Nucleus accumbens (tissue), 56 donors: Measurements from ENCODE around the gene KIF3A.

Source experiments
- DNase-seq, 56 donors: peaks; one replicate each; lab custom pipeline; 2025; lab: John Stamatoyannopoulos, UW

Gene KIF3A

DNA sequence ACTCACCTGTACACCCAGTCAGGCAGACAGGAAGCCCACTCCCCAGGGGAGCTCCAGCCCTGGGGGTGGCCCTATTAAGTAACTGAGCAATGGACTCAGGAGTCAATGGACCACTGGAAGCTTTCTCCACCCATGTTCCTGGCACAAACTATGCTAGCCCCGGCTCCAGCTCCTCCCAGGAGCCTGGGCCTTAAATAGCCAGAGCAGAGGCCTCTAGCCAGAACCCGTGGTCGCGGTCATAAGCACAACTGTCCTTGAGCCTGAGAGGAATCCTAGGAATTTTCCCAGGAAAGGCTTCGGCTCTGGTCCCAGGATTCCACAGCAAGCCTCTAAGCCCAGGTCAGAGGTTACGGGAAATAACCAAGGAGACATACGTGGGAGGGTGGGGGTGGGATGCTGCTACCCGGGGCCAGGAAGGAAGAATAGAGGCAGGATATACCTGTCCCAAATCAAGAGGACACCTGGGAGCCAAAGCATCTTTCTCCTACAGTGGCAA is 34.2 kb upstream of the KIF3A start:
- DNase-seq, result peak in 2 of 56 donors; percentile 21 to 25

DNA sequence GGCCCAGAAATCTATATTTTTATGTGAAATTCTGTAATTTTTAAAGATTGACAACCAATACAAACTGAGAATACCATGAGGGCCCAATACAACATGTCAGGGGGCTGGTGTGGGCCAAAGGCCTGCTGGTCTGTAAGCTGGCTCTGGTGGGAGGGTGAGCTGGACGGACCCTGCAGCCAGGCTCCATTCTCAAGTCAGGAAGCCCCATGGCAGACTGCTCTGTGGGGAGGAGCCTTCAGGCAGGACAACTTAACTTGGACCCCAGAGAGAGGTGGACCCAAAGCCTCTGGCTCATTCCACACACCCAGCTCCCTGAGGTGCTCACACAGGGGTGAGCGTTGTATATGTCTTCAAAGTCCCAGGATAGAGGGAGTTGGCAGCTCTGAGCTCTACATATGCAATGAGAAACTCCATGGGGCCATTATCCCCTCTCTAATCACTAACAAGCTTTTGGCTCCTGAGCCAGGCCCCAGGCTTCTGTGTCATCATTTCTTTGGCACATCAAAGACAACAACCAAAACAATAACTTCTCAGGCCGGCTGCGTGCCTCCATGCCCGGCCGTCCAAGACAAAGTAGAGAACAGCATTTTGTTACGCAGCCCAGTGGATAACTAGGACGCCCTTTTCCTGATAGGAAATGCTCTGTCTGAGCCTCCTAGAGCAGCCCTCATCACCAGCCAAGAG is 33.3 kb upstream of the KIF3A start:
- DNase-seq, result peak in 12 of 56 donors; percentile 24 to 60 (median 32)

DNA sequence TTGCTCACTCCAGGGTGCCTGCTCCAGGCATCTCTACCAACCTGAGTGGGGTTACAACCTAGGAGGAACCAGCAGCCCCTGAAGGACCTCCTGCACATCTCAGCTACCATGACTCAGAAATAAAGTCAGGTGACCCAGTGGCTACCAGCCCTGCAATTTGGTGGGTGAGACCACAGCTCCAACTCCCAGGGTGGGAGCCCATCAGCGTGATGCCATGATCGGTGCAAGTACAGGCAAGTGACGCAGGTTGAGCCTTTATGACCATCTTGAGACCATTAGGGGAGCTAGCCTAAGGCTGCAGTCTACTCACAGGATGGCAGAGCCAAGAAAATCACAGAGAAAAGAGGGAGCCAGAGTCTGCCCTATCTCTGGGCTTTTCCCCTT is 31.1 kb upstream of the KIF3A start:
- no peak for DNase-seq

DNA sequence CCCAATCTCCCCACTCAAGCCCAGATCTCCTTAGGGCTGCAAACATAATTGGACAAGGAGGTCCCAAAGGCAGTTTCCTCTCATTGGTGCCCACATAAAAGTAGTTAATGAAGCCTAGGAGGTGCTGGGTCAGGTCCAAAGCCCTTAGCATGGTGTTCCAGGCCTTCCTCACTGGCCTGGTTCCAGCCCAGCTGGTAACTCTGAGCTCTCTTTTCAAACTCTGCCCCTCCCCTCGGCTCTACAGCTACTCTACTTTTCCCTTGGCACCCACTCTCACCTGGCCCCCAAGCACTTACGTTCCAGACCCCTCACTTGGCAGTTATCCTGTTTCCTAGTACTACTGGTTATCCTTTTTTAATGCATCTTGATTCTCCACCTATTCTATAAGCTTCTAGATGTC is 29.8 kb upstream of the KIF3A start:
- DNase-seq, result peak in 21 of 56 donors; percentile 27 to 70 (median 43)

DNA sequence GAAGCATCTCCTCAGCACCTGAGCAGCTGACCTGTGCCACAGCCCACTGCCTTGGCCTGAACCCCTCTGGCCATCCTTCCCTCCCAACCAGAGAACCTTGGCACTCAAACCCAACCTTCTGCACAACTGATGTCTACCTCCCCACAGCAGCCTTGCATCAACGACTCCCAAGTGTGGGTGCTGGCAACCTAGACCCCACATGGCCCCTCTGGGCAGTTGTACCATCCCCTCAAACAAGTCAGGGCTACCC is 29.4 kb upstream of the KIF3A start:
- DNase-seq, result no peak

DNA sequence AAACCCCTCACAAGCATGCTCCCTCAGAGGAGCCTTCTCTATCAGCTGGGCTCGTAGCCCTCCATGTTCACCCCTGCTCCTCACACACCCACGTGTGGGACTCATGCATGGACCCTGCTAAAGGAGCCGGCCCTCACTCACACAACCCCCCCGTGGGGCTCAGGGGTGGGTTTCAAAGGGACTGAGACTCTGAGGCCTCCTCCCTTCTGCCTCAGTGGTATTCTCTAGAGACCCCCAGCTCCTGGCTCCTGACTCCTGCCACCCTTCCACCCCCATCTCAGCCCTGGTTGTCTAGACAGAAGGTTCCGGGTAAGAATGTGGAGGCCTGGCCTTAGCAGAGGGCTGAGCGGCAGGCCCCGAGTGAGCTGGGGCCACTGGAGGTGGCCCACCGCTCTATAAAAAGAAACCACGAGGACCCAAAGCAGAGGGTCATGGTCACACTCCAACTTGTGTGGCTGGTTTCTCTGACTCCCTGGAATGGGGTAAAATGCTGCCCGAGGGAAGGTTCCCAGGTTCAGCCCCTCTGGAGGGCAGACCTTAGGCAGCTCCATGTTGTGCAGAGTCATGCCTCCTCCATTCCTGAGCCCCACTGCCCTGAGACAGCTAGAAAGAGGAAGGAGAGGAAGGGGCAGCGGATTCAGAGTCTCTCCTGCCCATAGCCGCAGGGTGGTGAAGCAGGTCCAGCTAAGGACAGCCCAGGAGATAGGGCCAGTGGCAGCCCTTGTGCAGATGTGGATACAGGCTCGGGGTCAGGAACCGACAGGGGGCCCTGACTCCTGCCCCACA is 28.9 kb upstream of the KIF3A start:
- no peak for DNase-seq

DNA sequence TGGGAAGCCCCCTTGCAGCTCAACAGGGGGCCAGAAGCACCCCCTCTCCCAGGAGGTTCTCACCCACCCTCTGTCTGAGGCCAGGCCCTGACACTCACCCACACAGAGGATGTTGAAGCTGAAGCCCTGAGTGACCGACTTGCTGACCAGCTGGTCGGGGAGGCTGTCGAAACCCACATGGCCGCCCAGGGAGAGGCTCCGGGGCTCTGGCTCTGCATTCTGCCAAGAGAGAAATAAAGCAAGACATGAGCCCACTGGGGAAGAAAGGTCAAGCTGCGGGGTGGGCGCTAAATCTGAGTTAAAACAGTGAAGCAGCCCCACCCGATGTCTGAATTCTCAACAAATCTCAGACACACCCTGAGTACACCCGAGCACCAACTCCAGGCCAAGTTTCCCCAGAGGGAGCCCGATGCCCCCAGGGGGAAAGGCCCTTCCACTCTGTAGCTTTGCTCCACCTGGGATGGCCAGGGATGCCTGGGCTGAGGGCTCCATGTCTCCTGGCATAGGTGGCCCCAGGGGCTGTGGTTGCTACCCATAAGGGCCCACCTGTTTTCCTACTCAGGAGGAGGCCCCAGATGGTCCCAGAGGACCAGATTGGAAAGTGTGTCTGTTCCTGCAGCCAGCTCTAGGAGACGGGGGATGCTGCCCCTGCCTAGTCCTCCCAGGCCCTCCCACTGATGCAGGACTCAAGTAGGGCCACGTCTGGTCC is 28.1 kb upstream of the KIF3A start:
- DNase-seq, result no peak

DNA sequence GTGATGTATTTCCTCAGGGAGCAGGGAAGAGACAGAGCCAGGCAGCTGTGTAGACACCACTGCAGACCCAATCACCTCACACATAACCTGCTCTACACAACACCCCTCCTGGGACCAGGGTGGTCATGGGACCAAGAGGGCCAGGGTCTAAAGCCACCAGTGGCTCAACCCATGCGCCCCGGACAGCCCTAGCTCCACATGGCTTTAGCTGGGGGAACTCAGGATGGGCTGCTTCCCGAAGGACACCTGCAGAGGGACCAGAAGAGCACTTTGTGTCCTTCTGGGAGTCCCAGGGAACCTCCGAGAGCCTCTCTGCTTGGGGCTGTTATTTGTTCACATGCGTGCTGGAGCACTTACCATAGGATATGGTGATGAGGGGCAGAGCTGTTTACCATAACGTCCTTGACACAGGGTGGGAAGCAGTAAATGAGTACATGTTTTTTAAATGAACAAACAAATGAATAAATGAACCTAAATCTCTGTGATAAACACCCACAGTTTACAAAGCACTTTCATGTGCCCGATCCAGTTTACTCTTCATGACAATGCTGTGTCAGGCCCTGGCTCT is 27.4 kb upstream of the KIF3A start:
- no peak for DNase-seq

DNA sequence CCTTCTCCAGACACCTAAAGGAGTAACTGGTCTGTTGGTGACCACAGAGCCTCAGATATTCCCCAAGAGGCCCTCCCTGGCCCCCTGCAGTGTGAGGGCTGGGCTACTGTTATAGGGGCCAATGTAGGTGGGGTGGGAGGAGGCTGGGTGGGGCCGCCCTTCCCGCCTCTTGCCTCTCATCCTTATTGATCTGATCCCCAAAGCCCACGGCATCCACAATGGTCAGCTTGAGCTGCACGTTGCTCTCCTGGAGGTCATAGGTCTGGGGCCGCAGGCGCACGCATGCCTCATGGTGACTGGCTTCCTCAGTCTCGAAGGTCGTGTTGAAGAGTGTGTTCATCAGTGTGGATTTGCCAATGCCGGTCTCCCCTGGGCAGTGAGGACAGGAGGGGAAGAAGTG is 26.7 kb upstream of the KIF3A start:
- DNase-seq, result no peak

DNA sequence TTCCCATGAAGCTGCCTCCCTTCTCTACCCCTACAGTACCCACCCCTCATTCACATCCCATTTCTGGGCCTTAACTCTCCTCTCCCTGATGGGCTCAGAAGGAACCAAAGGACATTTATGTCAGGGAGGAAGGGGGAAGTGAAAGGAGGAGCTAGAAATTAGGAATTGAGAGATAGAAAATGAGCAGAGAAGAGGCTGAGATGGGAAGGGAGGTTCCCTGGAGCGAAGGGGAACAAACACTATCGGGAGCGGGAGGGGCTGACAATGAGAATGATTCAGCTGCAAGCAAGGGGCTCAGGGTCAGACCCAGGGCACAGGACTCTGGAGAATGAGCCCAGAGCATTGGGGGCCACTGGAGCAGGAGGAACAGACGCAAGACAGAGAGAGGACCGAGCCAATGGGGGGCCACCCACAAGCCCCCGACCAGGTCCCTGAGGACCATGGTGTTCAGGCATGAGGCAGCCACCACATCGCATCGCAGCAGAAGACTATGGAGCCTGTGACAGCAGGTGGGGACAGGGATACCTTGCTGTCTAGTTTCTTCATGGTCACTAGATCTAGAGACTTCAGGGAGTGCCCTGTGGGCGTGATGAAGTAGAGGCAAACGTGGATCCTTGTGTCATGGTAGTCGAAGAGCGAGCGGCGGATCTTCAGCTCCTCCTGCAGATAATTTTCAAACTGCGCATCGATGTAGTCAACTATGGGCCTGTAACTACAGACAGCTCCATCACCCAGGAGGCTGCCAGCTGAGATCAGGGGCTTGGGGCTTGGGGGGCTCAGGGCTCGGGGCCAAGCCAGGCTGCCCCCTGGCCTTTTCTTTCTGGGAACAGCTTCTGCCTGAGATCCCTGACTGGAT is 26.1 kb upstream of the KIF3A start:
- no peak for DNase-seq

DNA sequence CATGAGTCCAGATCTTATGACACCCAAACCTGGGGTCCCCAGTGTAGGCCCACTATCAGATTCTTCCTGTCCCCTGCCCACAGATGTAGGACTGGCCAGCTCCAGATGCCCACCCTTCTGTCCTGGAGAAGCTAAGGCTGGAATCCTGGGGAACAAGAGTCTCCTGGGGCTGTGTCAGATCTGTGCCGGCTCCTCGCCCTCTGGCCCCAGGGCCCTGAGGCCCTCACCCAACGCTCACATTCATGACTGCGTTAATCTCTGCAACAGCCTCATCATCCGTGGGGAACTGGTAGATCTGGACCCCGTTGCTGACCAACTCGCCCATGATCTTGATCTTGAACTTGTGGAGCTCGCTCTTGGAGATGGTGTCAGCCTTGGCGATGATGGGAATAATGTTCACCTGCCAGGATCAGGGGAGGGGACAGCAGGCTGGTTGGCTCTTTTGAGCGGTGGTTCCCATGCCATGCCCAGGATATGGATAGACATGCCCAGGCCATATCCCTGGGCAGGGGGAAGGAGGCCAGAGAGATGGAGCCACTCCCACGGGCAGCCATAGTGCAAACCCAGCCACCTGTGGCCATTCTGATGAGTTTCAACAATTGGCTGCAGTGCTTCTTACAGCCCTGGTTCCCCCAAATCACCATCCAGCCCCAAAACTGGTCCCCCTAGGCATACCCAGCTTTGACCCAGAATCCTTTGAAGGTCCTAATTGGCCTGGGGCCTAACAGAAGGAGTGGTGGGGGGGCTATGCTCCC is 25.1 kb upstream of the KIF3A start:
- DNase-seq, result no peak

DNA sequence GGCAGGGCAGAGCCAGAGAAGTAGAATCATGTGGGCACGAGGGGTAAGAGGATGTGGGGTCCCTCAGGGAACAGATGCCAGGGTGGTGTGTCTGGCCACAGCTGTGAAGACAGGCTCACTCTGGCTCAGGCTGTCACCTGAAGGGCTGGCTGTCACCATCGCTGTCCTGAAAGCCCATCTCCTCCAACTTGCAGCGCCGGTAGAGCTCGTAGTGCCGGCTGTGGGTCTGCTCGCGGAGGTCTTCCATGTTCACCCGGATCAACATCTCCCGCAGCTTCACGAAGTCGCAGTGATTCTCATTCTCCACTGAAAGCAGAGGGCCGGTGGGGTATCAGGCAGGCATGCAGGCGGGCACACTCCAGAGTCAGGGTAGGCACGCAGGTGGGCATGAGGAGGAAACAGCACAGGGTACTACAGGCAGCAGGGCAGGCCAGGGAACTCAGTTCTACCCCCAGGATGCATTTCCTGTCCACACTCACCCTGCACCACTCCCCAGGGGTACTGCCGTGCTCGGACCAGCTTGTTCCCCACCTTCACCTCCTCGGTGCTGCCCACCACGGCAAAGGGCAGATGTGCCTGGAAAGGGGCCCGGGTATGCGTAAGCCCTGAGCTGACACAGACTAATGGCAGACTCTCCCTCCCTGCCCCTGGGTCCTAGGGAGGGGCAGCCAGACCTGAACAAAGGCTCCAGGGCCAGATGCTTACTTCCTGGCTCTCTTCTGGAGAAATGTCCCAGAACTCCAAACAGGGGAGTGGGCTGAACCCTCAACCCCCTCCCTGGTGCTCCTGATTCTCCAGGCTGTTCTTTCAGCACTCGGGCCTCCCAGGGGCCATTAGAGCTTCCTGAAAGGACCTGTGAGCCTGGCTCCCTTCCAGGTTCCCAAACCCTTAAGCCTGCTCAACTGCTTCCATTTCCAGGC is 24.2 kb upstream of the KIF3A start:
- DNase-seq, result no peak

DNA sequence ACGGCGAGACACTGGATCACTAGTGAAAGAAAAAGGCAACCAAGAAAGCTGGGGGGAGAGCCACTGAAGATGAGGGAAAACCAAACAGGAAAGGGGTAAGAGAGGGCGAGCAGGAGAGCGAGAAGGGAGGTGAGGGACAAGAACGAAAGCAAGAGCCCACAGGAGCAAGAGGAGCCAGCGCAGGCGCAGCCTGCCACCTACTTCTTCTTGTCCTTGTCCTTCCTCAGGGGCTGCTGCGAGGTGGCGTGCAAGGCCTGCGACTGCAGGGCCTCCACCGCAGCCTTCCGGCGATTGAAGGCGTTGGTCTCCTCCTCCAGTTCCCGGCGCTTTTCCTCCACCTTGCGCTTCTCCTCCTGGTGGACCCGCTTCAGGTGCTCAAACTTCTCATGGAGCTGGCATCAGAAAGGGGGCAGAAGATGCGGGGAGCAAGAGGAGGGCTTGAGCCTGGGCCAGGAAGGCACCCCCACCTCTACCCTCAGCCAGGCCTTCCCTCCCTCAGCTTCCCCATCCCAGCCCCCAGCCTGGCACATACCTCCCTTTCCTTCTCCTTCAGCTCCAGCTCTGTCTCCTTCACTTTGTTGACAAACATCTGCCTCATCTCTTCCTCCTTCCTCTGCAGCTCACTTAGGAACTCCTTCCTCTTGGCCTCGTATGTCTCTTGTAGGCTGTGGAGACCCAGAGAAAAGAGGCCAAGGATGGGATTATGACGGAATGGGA is 23.4 kb upstream of the KIF3A start:
- no peak for DNase-seq

DNA sequence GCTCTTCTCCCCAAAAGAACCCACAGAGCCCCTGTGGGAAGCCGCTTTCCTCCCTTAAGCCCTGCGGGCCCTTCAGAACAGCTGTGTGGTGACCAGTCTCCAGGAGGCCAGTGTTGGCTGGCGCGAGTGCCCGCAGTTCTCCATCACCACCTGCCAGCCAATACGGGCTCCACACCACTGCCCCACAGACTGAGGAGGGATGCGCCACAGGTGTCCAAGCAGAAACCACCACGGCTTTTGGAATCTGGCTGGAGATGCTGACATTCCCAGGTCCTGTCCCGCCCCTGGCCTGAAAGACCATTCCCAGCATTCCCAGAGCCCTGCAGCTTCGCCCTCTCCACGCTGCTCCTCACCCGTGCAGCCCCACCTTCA is 22.7 kb upstream of the KIF3A start:
- DNase-seq, result no peak

DNA sequence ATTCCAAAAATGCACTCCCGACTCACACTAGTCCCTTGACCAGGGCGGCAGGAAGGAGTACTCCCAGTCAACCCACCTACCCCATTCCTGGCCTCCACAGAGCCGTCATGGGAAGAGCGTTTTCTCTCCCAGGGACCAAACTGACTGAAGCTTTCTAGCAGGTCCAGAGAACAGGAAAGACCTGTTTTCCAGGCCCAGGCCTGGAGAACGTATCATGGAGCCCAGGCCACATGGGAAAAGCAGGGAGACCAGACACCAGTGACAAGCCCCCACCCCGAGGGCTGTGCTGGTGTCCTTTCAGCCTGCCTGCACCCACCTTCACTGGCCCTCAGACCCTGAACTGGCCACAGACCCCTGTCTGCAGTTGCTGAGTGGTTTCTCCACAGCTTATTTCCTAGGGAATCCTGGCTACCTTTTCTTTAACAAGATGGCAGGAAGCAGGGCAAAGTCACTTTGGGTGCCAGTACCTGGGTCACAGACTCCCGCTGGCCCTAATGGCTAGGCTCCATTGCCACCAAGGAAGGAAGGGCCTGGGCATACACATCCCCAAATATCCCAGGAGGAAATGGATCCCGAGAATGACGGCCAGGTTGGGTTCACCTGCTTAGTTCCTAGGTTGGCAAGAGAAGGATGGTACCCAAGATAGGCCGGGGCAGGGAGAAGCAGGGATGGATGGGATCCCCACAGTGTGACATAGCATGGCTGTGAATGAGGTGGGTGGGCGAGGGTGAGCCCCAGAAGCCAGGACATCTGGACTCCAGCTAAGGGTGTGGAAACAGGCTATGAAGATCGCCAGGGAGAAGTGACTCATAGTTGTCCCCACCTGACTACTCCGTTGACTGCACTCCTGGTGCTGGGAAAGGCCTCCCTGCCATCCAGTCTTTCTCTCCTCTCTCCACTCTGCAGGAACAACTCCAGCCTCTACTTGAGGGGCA is 22.0 kb upstream of the KIF3A start:
- no peak for DNase-seq

DNA sequence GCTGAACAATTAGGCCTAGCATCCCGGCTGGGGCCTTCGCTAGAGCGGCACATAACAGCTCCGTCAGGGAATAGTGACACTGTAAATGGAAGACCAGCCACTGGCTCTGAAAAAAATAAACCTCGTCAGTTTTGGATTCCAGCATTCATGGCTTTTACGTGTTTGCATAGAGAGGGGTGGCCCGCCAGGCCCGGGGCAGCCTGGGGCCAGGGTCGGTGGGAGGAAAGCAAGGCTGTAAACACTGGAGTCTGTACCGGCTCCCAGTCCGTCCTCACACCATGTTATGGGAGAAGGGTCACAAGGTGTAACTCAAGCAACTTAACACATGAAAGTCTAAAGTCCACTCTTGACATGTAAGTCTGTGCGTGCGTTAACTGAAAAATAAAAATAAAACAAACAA is 21.1 kb upstream of the KIF3A start:
- DNase-seq, result no peak

DNA sequence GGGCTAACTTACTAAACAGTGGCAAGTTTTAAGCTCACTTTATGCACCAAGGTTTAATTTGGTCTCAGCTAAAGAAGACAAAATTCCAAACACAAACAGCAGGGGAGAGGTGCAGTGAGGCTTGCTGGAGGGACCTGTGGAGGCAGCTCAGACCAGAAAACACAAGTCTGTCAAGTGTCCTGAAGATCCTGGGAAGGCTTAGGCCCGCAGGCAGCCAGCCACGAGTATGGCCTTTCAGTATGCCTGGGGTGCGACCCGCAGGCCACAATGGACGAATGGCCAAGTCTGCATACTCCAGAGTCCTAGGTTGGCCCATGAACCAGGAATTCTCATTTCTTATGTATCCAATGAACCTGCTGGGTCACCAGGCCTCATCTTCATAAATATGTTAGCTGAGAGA is 19.2 kb upstream of the KIF3A start:
- no peak for DNase-seq
